Naive thymus-derived CD8-positive, alpha-beta T cell (primary cell): ENCODE data around the gene CYP1A2. TPM values are rescaled to one million over a fixed set of nuclear protein-coding genes. Genes with fewer than 3 reads are reported as not detected.

Experiments
- ATAC-seq, 2 donors: fragments of 150-1000 bp; cut with Tn5 transposase in 1 of 2; sonication (Bioruptor Pico), chemical (Tn5 transposase) in 1 of 2; 1 replicate in 1 of 2; 2 replicates in 1 of 2; pipeline ENCODE4 v1.10.0; 2021; ENCODE audit warnings: mild to moderate bottlenecking in 2 of 2, moderate library complexity in 2 of 2
- POLR2A ChIA-PET: fragments of 350-600 bp; sonication (Branson Sonifier 250); formaldehyde crosslinking; loops from one replicate; lab custom pipeline; 2021; ENCODE audit warnings: antibody characterized with exemption; lab: Charles Lee
- DNase-seq, 10 donors: peaks; one replicate each; pipeline versions ENCODE4 v3.0.0 to v3.0.0-alpha.2; 2020 to 2022
- H3K27ac Mint-ChIP-seq, 10 donors: one replicate each; pipeline ENCODE4 v1.8.0; 2020 to 2022; ENCODE audit warnings: mild to moderate bottlenecking in 10 of 10, mixed read lengths in 10 of 10, moderate library complexity in 4 of 10, inconsistent platforms in 1 of 10
- H3K27me3 Mint-ChIP-seq, 5 donors: one replicate each; pipeline ENCODE4 v1.8.0; 2021 to 2022; ENCODE audit warnings: mixed read lengths in 5 of 5
- H3K36me3 Mint-ChIP-seq, 3 donors: one replicate each; pipeline ENCODE4 v1.8.0; 2020 to 2022; ENCODE audit warnings: mixed read lengths in 3 of 3, mild to moderate bottlenecking in 2 of 3, inconsistent platforms in 1 of 3
- H3K4me1 Mint-ChIP-seq, 4 donors: one replicate each; pipeline ENCODE4 v1.8.0; 2021 to 2022; ENCODE audit warnings: mixed read lengths in 4 of 4
- H3K4me3 Mint-ChIP-seq, 10 donors: one replicate each; pipeline ENCODE4 v1.8.0; 2020 to 2022; ENCODE audit warnings: mild to moderate bottlenecking in 10 of 10, mixed read lengths in 10 of 10, moderate library complexity in 6 of 10, inconsistent platforms in 1 of 10
- H3K9me3 Mint-ChIP-seq, 9 donors: one replicate each; pipeline ENCODE4 v1.8.0; 2020 to 2022; ENCODE audit warnings: mixed read lengths in 9 of 9, mild to moderate bottlenecking in 3 of 9, inconsistent platforms in 1 of 9, moderate library complexity in 1 of 9
- polyA plus RNA-seq, 3 donors: library from polyadenylated mRNA; unstranded; fragments of 300-500 nt; fragmentation: Illumina TruSeq; gene quantifications; one replicate each; pipeline ENCODE4 v1.2.3, GENCODE V29; 2021
- total RNA-seq, 8 experiments: library from RNA in 2 of 8; stranded (reverse) in 2 of 8; gene quantifications; one replicate each; pipeline ENCODE4 v1.2.3 and lab custom pipeline; 2021 to 2026

The CYP1A2 gene
- total and polyA plus RNA-seq, 5 experiments from 2014 or later, result not detected

GRCh38 chr15:74786551-74787165 is 38.0 kb downstream of the CYP1A2 start:
- Mint-ChIP-seq H3K27me3 (no peaks in the 10 kb centered on the region), H3K27ac (peak overlapping the region; percentile 94 to 99 (median 98)), H3K36me3 (peaks cover 0 to 12% (median 0%) of the 10 kb centered on the region in 3 donors), H3K9me3 (no peaks in the 10 kb centered on the region), H3K4me3 (peak overlapping the region; percentile 85 to 97 (median 93)), H3K4me1 (peaks cover 41 to 76% (median 67%) of the 10 kb centered on the region in 4 donors)
- no peak for DNase-seq
- no peak for ATAC-seq
- POLR2A ChIA-PET, result interaction anchor here (0.8 to 32.7 kb wide), 14 partner anchors 4 to 412 kb away, joined by 3 to 1300 read pairs (median 6); partner anchors contain the start of genes ARID3B, CLK3, COX5A and CSK

- Mint-ChIP-seq H3K27me3 (no peaks in the 10 kb centered on the region), H3K9me3 (no peaks in the 10 kb centered on the region), H3K27ac (peak overlapping the region; percentile 94 to 99 (median 98)), H3K4me3 (peak overlapping the region; percentile 85 to 97 (median 93)), H3K4me1 (peaks cover 46 to 84% (median 75%) of the 10 kb centered on the region in 4 donors), H3K36me3 (peaks cover 0 to 15% (median 0%) of the 10 kb centered on the region in 3 donors)
- DNase-seq (peak; percentile 71 to 99 (median 92)), ATAC-seq (peak; percentile 73 to 82)
- POLR2A ChIA-PET, result interaction anchor here (0.8 to 32.7 kb wide), 16 partner anchors 5 to 412 kb away, joined by 3 to 1300 read pairs (median 6); partner anchors contain the start of genes ARID3B, CLK3, COX5A and CSK
These were observed 38.8 kb downstream of the CYP1A2 start for GRCh38 chr15:74787251-74788041.

GRCh38 chr15:74788042-74788682 is 39.5 kb downstream of the CYP1A2 start:
- H3K36me3 Mint-ChIP-seq, result peaks cover 0 to 15% (median 0%) of the 10 kb centered on the region in 3 donors
- no peak for ATAC-seq
- POLR2A ChIA-PET, result interaction anchor here (0.6 to 32.7 kb wide), 14 partner anchors 5 to 413 kb away, joined by 3 to 1300 read pairs (median 6); partner anchors contain the start of genes CLK3, COX5A, CSK and PPCDC
- peak overlapping the region; percentile 94 to 99 (median 98) for H3K27ac Mint-ChIP-seq
- H3K9me3 Mint-ChIP-seq, result no peaks in the 10 kb centered on the region
- DNase-seq, result no peak
- no peaks in the 10 kb centered on the region for H3K27me3 Mint-ChIP-seq
- H3K4me1 Mint-ChIP-seq, result peaks cover 46 to 91% (median 82%) of the 10 kb centered on the region in 4 donors
- peak overlapping the region; percentile 85 to 97 (median 93) for H3K4me3 Mint-ChIP-seq

GRCh38 chr15:74788683-74789151 is 40.1 kb downstream of the CYP1A2 start:
- POLR2A ChIA-PET, result interaction anchor here (0.6 to 32.7 kb wide), 8 partner anchors 6 to 173 kb away, joined by 3 to 1300 read pairs (median 12); partner anchors contain the start of genes CLK3, COX5A, CSK and ULK3
- Mint-ChIP-seq H3K27me3 (no peaks in the 10 kb centered on the region), H3K36me3 (peaks cover 0 to 15% (median 0%) of the 10 kb centered on the region in 3 donors), H3K9me3 (no peaks in the 10 kb centered on the region), H3K4me3 (peak overlapping the region; percentile 85 to 97 (median 93)), H3K27ac (peak overlapping the region; percentile 94 to 99 (median 98)), H3K4me1 (peaks cover 44 to 94% (median 86%) of the 10 kb centered on the region in 4 donors)
- DNase-seq (peak in 8 of 10 donors; percentile 44 to 78 (median 65)), ATAC-seq (peak; percentile 2 to 11)

- Mint-ChIP-seq H3K9me3 (no peaks in the 10 kb centered on the region), H3K36me3 (peaks cover 0 to 15% (median 0%) of the 10 kb centered on the region in 3 donors), H3K4me1 (peaks cover 44 to 96% (median 85%) of the 10 kb centered on the region in 4 donors), H3K27ac (peak overlapping the region; percentile 94 to 99 (median 98)), H3K27me3 (no peaks in the 10 kb centered on the region), H3K4me3 (peak overlapping the region; percentile 85 to 97 (median 93))
- DNase-seq (peak in 2 of 10 donors; percentile 35 to 39), ATAC-seq (no peak)
- POLR2A ChIA-PET, result interaction anchor here (1.8 to 32.7 kb wide), 4 partner anchors 6 to 113 kb away, joined by 4 to 1300 read pairs (median 656); partner anchors contain the start of gene CSK
These were observed 40.6 kb downstream of the CYP1A2 start for GRCh38 chr15:74789171-74789631.

GRCh38 chr15:74789741-74790079 is 41.1 kb downstream of the CYP1A2 start:
- H3K36me3 Mint-ChIP-seq, result peaks cover 0 to 14% (median 0%) of the 10 kb centered on the region in 3 donors
- ATAC-seq (no peak), DNase-seq (no peak)
- no peaks in the 10 kb centered on the region for H3K27me3 Mint-ChIP-seq
- H3K4me1 Mint-ChIP-seq, result peaks cover 42 to 96% (median 86%) of the 10 kb centered on the region in 4 donors
- H3K9me3 Mint-ChIP-seq, result no peaks in the 10 kb centered on the region
- peak overlapping the region; percentile 94 to 99 (median 98) for H3K27ac Mint-ChIP-seq
- peak overlapping the region; percentile 85 to 97 (median 93) for H3K4me3 Mint-ChIP-seq
- POLR2A ChIA-PET, result interaction anchor here (1.8 to 32.7 kb wide), 4 partner anchors 5 to 112 kb away, joined by 4 to 1300 read pairs (median 656); partner anchors contain the start of gene CSK

- peak overlapping the region; percentile 94 to 99 (median 98) for H3K27ac Mint-ChIP-seq
- H3K36me3 Mint-ChIP-seq, result peaks cover 0 to 14% (median 0%) of the 10 kb centered on the region in 3 donors
- peak overlapping the region; percentile 85 to 97 (median 93) for H3K4me3 Mint-ChIP-seq
- DNase-seq (no peak), ATAC-seq (no peak)
- H3K27me3 Mint-ChIP-seq, result no peaks in the 10 kb centered on the region
- H3K4me1 Mint-ChIP-seq, result peaks cover 43 to 96% (median 86%) of the 10 kb centered on the region in 4 donors
- H3K9me3 Mint-ChIP-seq, result no peaks in the 10 kb centered on the region
- POLR2A ChIA-PET, result interaction anchor here (0.6 to 32.7 kb wide), 4 partner anchors 5 to 307 kb away, joined by 4 to 1300 read pairs (median 652); partner anchors contain the start of gene CSK
These were observed 41.7 kb downstream of the CYP1A2 start for GRCh38 chr15:74790080-74790916.

GRCh38 chr15:74791007-74791406 is 42.4 kb downstream of the CYP1A2 start:
- no peaks in the 10 kb centered on the region for H3K27me3 Mint-ChIP-seq
- no peak for DNase-seq
- peak overlapping the region; percentile 47 to 99 (median 93) for H3K27ac Mint-ChIP-seq
- no peaks in the 10 kb centered on the region for H3K9me3 Mint-ChIP-seq
- peaks cover 0 to 16% (median 0%) of the 10 kb centered on the region in 3 donors for H3K36me3 Mint-ChIP-seq
- POLR2A ChIA-PET, result interaction anchor here (1.8 to 32.7 kb wide), 3 partner anchors 4 to 54 kb away, joined by 4 to 1300 read pairs (median 1300); partner anchors contain the start of gene CSK
- ATAC-seq, result no peak
- peak overlapping the region; percentile 54 to 97 (median 88) for H3K4me3 Mint-ChIP-seq
- H3K4me1 Mint-ChIP-seq, result peaks cover 45 to 94% (median 87%) of the 10 kb centered on the region in 4 donors

GRCh38 chr15:74791667-74792066 is 43.0 kb downstream of the CYP1A2 start:
- H3K9me3 Mint-ChIP-seq, result no peaks in the 10 kb centered on the region

GRCh38 chr15:74792227-74793016 is 43.8 kb downstream of the CYP1A2 start:
- H3K4me3 Mint-ChIP-seq, result peak overlapping the region; percentile 54 to 96 (median 84)
- H3K27ac Mint-ChIP-seq, result peak overlapping the region; percentile 87 to 99 (median 93)
- peaks cover 43 to 93% (median 88%) of the 10 kb centered on the region in 4 donors for H3K4me1 Mint-ChIP-seq
- H3K27me3 Mint-ChIP-seq, result no peaks in the 10 kb centered on the region
- ATAC-seq, result no peak
- no peaks in the 10 kb centered on the region for H3K9me3 Mint-ChIP-seq
- no peak for DNase-seq
- POLR2A ChIA-PET, result interaction anchor here (0.9 to 32.7 kb wide), 10 partner anchors 2 to 177 kb away, joined by 3 to 1300 read pairs (median 4); partner anchors contain the start of genes CSK, FAM219B and LMAN1L
- H3K36me3 Mint-ChIP-seq, result peaks cover 0 to 19% (median 0%) of the 10 kb centered on the region in 3 donors

More at GRCh38 chr15:74791667-74792066, 43.0 kb downstream of the CYP1A2 start:
- POLR2A ChIA-PET, result interaction anchor here (1.4 to 32.7 kb wide), 5 partner anchors 3 to 177 kb away, joined by 3 to 1300 read pairs (median 5); partner anchors contain the start of genes CSK and FAM219B
- no peak for DNase-seq
- peaks cover 0 to 19% (median 0%) of the 10 kb centered on the region in 3 donors for H3K36me3 Mint-ChIP-seq
- H3K4me1 Mint-ChIP-seq, result peaks cover 45 to 94% (median 86%) of the 10 kb centered on the region in 4 donors
- H3K4me3 Mint-ChIP-seq, result peak overlapping the region; percentile 54 to 96 (median 84)
- H3K27me3 Mint-ChIP-seq, result no peaks in the 10 kb centered on the region
- ATAC-seq, result no peak
- H3K27ac Mint-ChIP-seq, result peak overlapping the region; percentile 87 to 99 (median 93)
